Loucy (cell line): ENCODE data around the gene EMX2.

Experiments
- H2AFZ ChIP-seq: fragments of 200-600 bp; sonication (generic); 2 replicates; pipeline ENCODE4 v1.6.0; 2016; ENCODE audit warnings: antibody characterized with exemption, mild to moderate bottlenecking, low read length, moderate library complexity
- H3F3A ChIP-seq: fragments of 200-600 bp; 2 replicates; pipeline ENCODE4 v1.6.0; 2016; ENCODE audit warnings: antibody characterized with exemption, low read depth, mild to moderate bottlenecking
- H3K27me3 ChIP-seq: fragments of 200-600 bp; sonication (generic); 2 replicates; pipeline ENCODE4 v1.6.1; 2014; ENCODE audit warnings: low read length, mild to moderate bottlenecking; ENCODE audit not compliant: insufficient read depth, poor library complexity, severe bottlenecking
- H3K36me3 ChIP-seq: fragments of 200-600 bp; sonication (generic); 2 replicates; pipeline ENCODE4 v1.6.1; 2016; ENCODE audit warnings: low read length; ENCODE audit not compliant: insufficient read depth
- H3K4me1 ChIP-seq: fragments of 200-600 bp; sonication (generic); 2 replicates; pipeline ENCODE4 v1.5.1; 2014; ENCODE audit warnings: low read length, mild to moderate bottlenecking; ENCODE audit not compliant: insufficient read depth, poor library complexity, severe bottlenecking
- H3K4me2 ChIP-seq: fragments of 200-600 bp; sonication (generic); 2 replicates; pipeline ENCODE4 v1.6.0; 2014; ENCODE audit warnings: antibody characterized with exemption, low read length, low read depth, mild to moderate bottlenecking; ENCODE audit not compliant: poor library complexity, severe bottlenecking
- H3K4me3 ChIP-seq: fragments of 200-600 bp; sonication (generic); 2 replicates; pipeline ENCODE4 v1.5.1; 2014; ENCODE audit warnings: low read length, mild to moderate bottlenecking, mixed read lengths; ENCODE audit not compliant: poor library complexity, severe bottlenecking
- H3K79me2 ChIP-seq: fragments of 200-600 bp; sonication (generic); 2 replicates; pipeline ENCODE4 v1.6.1; 2014; ENCODE audit warnings: low read length; ENCODE audit not compliant: insufficient read depth
- H3K9ac ChIP-seq: fragments of 200-600 bp; sonication (generic); 2 replicates; pipeline ENCODE4 v1.6.0; 2014; ENCODE audit warnings: mild to moderate bottlenecking, low read depth, low read length, moderate library complexity; ENCODE audit not compliant: poor library complexity, severe bottlenecking
- H3K9me2 ChIP-seq: fragments of 200-600 bp; sonication (generic); replicated peaks from 2 replicates; pipeline ENCODE4 v1.6.1; 2016; ENCODE audit warnings: low read depth, low read length, mixed read lengths
- H3K9me3 ChIP-seq: fragments of 200-600 bp; sonication (generic); 2 replicates; pipeline ENCODE4 v1.6.1; 2014; ENCODE audit warnings: mild to moderate bottlenecking, antibody characterized with exemption, low read length, low read depth; ENCODE audit not compliant: insufficient read depth
- H4K20me1 ChIP-seq: fragments of 200-600 bp; sonication (generic); 2 replicates; pipeline ENCODE4 v1.6.0; 2014; ENCODE audit warnings: antibody characterized with exemption, low read length, mild to moderate bottlenecking; ENCODE audit not compliant: insufficient read depth, poor library complexity, severe bottlenecking
- EZH2phosphoT487 ChIP-seq: fragments of 200-600 bp; IDR thresholded peaks from 2 replicates; pipeline ENCODE4 v1.6.1; 2018; ENCODE audit warnings: antibody characterized with exemption, mild to moderate bottlenecking, moderate library complexity, borderline replicate concordance
- TF ChIP-seq, protein P1 (sequence below): fragments of 200-600 bp; sonication (generic); conservative IDR thresholded peaks from 2 replicates; pipeline ENCODE4 v1.5.1; 2014; ENCODE audit warnings: mild to moderate bottlenecking, antibody characterized with exemption, low read length

EMX2 gene

DNA sequence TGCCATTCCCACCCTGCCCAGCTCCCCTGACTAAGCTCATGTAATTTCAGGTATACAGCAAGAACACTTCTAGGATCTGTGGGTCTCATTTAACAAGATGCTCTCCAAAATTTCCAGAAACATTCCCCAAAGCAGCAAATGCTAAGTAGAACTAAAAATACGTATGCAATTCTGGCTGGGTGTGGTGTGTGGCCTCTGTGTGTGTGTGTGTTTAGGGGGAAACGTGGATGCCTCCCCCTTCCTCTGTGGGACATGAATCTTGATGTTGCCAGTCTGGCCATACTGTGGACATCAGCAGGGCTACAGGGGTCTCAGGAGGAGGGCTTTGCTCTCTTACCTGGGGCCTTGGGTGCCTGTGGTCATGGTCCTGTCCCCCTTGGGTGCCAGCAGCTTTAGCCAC is 18.4 kb downstream of the EMX2 start:
- Histone ChIP-seq H3K9ac (no peak overlapping the region), H3K27me3 (no peaks in the 10 kb centered on the region), H3F3A (no peaks in the 10 kb centered on the region), H3K4me2 (no peak overlapping the region), H3K79me2 (no peaks in the 10 kb centered on the region), H3K4me1 (no peaks in the 10 kb centered on the region), H3K9me2 (no peaks in the 10 kb centered on the region), H2AFZ (no peak overlapping the region), H3K9me3 (no peaks in the 10 kb centered on the region), H4K20me1 (no peaks in the 10 kb centered on the region), H3K4me3 (no peak overlapping the region), H3K36me3 (no peaks in the 10 kb centered on the region)
- no peak for TF ChIP-seq EZH2phosphoT487
- TF ChIP-seq, protein P1, sequence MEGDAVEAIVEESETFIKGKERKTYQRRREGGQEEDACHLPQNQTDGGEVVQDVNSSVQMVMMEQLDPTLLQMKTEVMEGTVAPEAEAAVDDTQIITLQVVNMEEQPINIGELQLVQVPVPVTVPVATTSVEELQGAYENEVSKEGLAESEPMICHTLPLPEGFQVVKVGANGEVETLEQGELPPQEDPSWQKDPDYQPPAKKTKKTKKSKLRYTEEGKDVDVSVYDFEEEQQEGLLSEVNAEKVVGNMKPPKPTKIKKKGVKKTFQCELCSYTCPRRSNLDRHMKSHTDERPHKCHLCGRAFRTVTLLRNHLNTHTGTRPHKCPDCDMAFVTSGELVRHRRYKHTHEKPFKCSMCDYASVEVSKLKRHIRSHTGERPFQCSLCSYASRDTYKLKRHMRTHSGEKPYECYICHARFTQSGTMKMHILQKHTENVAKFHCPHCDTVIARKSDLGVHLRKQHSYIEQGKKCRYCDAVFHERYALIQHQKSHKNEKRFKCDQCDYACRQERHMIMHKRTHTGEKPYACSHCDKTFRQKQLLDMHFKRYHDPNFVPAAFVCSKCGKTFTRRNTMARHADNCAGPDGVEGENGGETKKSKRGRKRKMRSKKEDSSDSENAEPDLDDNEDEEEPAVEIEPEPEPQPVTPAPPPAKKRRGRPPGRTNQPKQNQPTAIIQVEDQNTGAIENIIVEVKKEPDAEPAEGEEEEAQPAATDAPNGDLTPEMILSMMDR, result no peak

GRCh38 chr10:117562220-117562619 is 19.7 kb downstream of the EMX2 start:
- Histone ChIP-seq H3F3A (no peaks in the 10 kb centered on the region), H3K79me2 (no peaks in the 10 kb centered on the region), H3K9me3 (no peaks in the 10 kb centered on the region), H3K27me3 (no peaks in the 10 kb centered on the region), H3K9me2 (no peaks in the 10 kb centered on the region), H3K4me3 (no peak overlapping the region), H3K4me2 (no peak overlapping the region), H3K4me1 (no peaks in the 10 kb centered on the region), H3K9ac (no peak overlapping the region), H2AFZ (no peak overlapping the region), H4K20me1 (no peaks in the 10 kb centered on the region), H3K36me3 (no peaks in the 10 kb centered on the region)
- TF ChIP-seq EZH2phosphoT487, result no peak
- TF ChIP-seq, protein P1, result no peak

DNA sequence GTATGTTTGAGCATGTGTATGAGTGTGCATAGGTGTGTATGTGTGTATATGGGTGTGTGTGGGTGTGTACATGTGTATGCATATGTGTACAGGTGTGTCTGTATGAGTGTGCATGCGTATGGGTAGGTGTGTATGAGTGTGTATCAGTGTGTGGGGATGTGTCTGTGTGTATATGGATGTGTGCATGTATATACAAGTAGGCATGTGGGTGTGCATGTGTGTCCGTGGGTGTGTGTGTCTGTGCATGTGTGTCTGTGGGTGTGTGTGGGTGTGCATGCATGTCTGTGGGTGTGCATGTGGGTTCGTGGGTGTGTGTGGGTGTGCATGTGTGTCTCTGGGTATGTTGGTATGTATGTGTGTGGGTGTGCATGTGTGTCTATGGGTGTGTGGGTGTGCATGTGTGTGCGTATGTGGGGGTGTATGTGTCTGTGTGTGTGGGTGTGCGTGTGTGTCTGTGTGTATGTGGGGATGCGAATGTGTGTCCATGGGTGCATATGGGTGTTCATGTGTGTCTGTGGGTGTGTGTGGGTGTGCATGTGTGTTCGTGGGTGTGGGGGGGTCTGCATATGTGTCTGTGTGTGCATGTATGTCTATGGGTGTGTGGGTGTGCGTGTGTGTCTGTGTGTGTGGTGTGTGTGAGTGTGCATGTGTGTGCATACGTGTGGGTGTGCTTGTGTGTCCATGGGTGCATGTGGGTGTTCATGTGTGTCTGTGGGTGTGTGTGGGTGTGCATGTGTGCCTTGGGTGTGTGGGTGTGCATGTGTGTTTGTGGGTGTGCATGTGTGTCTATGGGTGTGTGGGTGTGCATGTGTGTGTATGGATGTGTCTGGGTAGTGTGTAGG is 20.6 kb downstream of the EMX2 start:
- no peaks in the 10 kb centered on the region for H3K27me3 ChIP-seq
- H3K4me2 ChIP-seq, result no peak overlapping the region
- H3K4me1 ChIP-seq, result no peaks in the 10 kb centered on the region
- no peaks in the 10 kb centered on the region for H3K9me2 ChIP-seq
- no peaks in the 10 kb centered on the region for H3K9me3 ChIP-seq
- H4K20me1 ChIP-seq, result no peaks in the 10 kb centered on the region
- H3K9ac ChIP-seq, result no peak overlapping the region
- H3K4me3 ChIP-seq, result no peak overlapping the region
- no peak for TF ChIP-seq EZH2phosphoT487
- TF ChIP-seq, protein P1, result no peak
- no peaks in the 10 kb centered on the region for H3K79me2 ChIP-seq
- no peaks in the 10 kb centered on the region for H3K36me3 ChIP-seq
- H2AFZ ChIP-seq, result no peak overlapping the region
- H3F3A ChIP-seq, result no peaks in the 10 kb centered on the region
